ENCODE results near the gene SLC19A3.
"Not testable (repeated sequence)": the region's sequence is repeated elsewhere in the genome, so short reads cannot be mapped to it uniquely, and the experiment has no call there.

The SLC19A3 gene

DNA sequence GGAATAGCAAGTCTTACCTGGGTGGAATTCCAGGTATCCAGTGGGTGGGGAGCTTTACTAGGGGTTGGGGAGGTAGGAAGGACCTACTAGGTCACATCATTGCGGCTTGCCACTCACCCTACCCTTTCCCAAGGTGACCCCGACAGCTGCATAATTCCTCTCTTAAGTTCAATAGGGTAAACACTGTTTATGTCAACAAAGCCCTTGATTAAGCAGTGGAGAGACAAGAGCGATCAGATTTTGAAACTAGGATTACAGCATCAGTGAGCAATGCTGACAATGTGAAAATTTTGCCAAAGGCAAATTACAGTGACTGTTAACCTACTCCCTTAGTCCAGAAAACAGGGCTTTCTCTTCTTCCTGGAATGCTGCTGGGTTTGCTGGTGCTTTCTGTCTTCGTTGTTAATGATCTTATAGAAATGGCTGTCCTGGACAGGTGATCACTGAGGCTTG, 14.5 kb downstream of the SLC19A3 start:
- no peak for DNase-seq (ENCODE audit: low read depth in 2 of 2)

DNA sequence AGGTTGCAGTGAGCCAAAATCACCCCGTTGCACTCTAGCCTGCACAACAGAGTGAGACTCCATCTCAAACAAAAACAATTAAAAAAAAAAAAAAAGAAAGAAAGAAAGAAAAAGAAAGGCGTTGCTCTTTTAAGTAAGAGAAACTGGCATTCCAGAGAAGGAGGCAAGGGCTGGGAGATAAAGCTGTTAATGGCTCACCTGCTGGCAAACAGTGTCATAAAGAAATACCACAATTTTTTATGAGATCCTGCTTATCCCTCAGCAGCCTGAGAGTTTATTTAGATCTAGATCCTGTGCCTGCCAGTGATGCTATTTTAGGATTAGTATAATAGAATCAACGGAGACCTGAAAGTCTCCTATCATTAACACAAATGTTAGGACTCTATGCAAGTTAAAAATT, 16.3 kb downstream of the SLC19A3 start:
- no peak for DNase-seq (ENCODE audit: low read depth in 2 of 2)

DNA sequence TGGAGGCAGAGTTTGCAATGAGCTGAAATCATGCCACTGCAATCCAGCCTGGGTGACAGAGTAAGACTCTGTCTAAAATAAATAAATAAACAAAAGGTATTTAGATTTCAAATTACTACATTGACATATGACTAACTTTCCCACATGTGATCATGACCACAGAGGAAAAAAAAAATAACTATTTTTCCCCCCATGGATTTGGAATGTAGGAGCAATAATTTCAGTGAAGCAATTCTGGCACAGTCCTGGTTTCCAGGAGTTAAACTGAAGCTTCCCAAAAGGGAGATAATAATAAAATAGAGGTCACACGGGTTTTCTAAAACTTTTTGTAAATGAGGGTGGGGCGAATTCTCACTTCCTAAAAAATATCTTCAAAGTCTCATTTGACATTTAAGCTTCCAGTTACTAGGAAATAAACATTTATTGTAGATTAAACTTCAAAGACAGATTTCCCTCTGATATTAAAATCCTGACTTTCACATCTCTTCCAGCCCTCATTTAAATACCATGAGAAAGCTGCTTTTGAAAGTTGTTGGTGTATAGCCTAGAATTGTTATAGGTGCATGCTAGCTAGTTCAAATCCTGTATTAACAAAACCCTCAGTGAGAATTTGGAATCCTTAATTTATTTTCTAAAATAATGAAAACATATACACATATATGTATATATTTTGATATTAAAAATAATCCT, 20.7 kb downstream of the SLC19A3 start:
- no peak for DNase-seq (ENCODE audit: low read depth in 2 of 2)

- DNase-seq (ENCODE audit: low read depth in 2 of 2) = no peak
Observed at GRCh38 chr2:227687189-227687588, 30.6 kb downstream of the SLC19A3 start.

GRCh38 chr2:227684258-227684657, 33.6 kb downstream of the SLC19A3 start:
- no peak for DNase-seq (ENCODE audit: low read depth in 2 of 2)

DNA sequence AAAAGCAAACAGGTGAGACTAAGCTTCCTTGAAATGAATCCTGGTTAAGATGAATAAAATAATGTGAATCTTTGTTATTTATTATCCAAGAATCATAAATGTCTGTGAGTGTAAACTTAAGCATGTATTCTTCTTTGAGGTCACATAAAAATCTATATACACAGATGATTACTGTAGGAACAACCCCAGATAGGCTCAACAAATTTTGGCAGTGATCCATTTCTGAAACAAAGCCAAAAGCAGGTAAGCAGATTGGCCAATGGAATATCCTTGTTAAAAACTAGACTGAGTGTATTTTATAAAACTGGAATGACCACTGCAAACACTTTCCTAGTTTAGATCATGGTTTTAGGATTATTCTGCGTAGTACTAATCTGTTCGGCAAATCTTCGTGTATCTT, 39.9 kb downstream of the SLC19A3 start:
- no peak for DNase-seq (ENCODE audit: low read depth in 2 of 2)

DNA sequence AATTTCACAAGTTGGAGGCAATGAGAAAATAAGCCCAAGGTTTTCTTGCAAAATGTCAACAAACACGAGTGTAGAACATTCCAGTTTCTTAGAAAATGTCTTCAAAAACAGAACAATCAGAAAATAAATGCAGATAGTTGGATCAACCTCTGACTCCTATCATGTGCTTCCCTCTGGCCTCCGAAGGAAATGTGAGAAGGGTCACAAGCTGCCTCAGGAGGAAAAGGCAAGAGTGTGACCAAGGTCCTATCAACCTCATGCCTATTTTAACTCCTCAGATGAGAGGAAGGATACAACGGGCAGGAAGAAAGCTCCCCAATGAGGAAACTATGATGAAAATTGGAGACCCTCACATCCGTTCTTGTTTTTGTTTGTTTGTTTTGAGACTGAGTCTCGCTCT, 43.3 kb downstream of the SLC19A3 start:
- DNase-seq (ENCODE audit: low read depth in 2 of 2) = no peak

DNA sequence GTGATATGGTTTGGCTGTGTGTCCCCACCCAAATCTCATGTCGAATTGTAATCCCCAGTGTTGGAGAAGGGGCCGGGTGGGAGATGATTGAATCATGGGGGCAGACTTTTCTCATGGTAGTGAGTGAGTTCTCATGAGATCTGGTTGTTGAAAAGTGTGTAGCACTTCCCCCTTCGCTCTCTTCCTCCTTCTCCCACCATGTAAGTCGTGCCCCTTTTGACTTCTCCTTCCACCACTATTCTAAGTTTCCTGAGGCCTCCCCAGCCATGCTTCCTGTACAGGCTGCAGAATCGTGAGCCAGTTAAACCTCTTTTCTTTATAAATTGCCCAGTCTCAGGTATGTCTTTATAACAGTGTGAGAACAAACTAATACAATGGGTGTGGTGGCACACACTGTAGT, 44.2 kb downstream of the SLC19A3 start:
- not testable (repeated sequence) for DNase-seq (ENCODE audit: low read depth in 2 of 2)

DNA sequence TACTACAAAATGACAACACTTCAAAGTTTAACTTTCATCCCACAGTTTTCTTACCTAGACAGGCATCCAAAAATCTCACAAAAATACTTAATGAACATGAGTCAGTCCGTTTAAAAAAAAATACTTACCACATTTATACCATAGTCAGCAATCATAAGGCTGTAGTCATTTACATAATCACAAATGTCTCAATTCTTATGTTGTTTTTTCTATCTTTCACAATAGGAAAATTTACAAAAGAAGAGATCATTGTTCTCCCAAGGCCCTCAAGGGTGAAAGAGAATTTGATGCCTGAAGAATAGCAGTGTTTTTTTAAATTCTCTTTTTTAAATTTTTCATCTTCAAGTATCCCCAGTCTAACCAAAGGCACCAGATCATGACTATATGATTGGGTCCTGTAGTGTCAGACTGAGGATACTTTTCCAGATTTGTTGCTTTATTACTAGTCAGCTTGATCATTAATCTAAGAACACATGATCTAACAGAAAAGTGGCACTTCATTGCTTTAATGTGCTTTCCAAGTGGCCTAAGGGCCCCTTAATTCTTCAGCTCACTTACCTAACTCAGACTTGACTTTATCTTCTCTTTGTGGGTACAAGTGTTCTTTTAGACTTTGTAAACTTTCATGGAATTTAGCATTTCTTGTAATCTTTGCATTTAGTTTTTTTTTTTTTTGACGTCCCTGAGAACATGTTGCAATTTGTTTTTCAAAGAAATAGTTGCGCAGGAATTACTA, 46.5 kb downstream of the SLC19A3 start:
- no peak for DNase-seq (ENCODE audit: low read depth in 2 of 2)

- not testable (repeated sequence) for DNase-seq (ENCODE audit: low read depth in 2 of 2)
Observed at GRCh38 chr2:227666631-227667170, 51.1 kb downstream of the SLC19A3 start, which contains the start of gene SCYGR5. Gene SCYGR5 (plus strand): TSS chr2:227666804. CDS start chr2:227666804, 0 bp downstream.

- no peak for DNase-seq (ENCODE audit: low read depth in 2 of 2)
Observed at GRCh38 chr2:227665189-227665940, 52.5 kb downstream of the SLC19A3 start.

DNA sequence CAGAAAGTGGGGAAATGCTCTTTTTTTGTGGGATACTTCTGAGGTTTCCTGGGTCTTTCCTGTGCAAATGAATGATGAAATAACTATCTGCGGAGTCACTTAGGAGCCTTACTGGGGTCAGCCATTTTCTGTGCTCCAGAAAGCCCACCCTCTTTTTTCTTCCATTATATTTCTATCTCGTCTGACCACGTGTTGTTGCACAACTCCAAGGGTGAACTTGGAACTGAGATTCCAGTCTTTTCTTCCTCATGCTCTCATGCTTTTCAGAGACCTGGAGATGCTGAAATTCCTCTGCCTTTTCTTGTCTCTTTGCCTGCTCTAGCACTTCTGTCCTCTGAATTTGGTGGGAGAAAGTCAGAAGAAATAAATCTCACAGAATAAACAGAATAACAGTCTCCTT, 56.0 kb downstream of the SLC19A3 start:
- DNase-seq (ENCODE audit: low read depth in 2 of 2) = no peak

DNA sequence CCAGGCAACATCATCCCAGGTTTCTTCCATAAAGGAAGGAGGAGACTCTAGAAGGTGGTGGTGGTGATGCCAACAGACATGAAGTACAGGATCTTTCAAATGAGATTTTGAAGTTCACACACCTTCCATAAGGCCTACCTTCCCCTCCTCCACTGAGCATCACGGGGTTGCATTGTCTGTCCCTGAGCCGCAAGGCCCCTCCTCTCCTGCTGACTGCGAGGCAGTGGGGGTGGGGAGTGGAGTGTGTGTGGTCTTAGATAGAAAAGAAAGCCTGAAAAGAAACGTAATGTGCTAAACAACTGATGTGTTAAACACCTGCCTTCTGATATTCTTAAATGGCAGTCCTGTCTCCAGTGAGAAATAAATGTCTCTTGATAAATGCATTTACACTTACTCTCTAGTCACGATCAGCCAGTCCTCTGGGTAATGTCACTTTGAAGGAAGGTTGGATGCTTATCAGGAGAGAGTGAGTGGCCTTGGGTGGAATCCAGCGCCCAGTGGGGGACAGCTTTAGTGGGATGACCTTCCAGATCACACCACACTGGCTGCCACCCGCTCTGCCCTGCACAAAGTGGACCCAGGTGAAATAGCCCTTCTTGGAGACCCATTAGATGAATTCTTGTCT, 56.7 kb downstream of the SLC19A3 start:
- DNase-seq (ENCODE audit: low read depth in 2 of 2) = no peak

- DNase-seq (ENCODE audit: low read depth in 2 of 2) = no peak
Observed at GRCh38 chr2:227657199-227657845, 60.5 kb downstream of the SLC19A3 start.

DNA sequence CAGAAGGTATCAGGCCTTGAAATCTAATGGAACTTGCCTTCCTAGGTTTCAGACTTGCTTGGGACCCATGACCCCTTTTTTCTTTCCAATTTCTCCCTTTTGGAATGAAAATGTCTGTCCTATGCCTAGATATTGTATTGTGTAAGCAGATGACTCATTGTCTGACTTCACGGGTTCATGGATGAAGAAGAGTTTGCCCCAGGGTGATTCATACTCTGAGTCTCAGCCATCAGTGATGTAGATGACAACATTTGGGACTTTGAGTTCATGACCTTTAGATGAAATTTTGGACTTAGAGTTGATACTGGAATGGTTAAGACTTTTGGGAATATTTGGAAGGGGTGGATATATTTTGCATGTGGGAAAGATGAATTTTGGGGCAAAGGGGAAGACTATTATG, 62.4 kb downstream of the SLC19A3 start:
- DNase-seq (ENCODE audit: low read depth in 2 of 2) = no peak

DNA sequence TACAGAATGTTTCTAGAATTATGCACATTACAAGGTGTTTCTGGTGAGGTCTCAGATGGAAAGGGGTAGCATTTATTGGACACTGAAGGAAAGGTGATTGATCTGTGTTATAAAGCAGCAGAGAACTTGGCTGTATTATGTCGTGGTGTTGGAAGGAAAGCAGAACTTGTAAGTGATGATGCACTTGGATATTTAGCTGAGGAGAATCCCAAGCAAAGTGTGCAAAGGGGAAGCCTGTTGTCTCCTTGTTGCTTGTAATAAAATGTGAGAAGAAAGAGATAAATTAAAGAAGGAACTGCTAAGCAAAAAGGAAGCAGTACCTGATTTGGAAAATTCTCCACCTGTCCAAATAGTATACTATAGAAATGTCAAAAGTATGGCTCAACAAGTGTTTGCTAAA, 63.4 kb downstream of the SLC19A3 start:
- no peak for DNase-seq (ENCODE audit: low read depth in 2 of 2)

DNA sequence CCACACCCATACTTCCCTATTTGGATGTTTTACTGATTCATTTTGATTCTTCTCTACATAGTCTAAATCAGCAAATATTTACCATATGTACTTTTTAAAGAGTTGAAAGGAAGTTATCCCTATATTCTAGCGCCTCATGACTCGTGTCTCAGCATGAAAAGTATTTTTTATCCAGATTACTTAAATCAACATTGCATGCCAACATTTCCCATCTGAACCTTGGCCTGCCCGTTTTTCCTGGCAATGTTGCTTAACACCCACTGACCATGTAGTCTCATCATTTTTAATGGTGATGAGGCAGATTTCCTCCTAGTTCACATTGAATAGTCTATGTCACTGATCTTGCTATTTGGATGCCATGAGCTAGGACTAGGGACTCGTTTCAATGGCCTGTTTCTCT, 64.4 kb downstream of the SLC19A3 start:
- no peak for DNase-seq (ENCODE audit: low read depth in 2 of 2)

GRCh38 chr2:227643990-227644551, 73.8 kb downstream of the SLC19A3 start:
- no peak for DNase-seq (ENCODE audit: low read depth in 2 of 2)

- no peak for DNase-seq (ENCODE audit: low read depth in 2 of 2)
Observed at GRCh38 chr2:227642656-227643055, 75.2 kb downstream of the SLC19A3 start.

GRCh38 chr2:227634201-227634600, 83.6 kb downstream of the SLC19A3 start:
- DNase-seq (ENCODE audit: low read depth in 2 of 2) = no peak
